GM23248 (cell line): ENCODE measurements around the gene SIK3. TPM values are rescaled to one million over a fixed set of nuclear protein-coding genes. Genes with fewer than 3 reads are reported as not detected.

Experiments
- DNase-seq: peaks from one replicate; pipeline ENCODE4 v3.0.0-alpha.2; 2015
- H2AFZ ChIP-seq: fragments of 200-600 bp; sonication (generic); 2 replicates; pipeline ENCODE4 v1.6.1; 2016; ENCODE audit warnings: antibody characterized with exemption
- H3F3A ChIP-seq: fragments of 200-600 bp; sonication (generic); 2 replicates; pipeline ENCODE4 v1.6.1; 2016; ENCODE audit warnings: mild to moderate bottlenecking, antibody characterized with exemption, mixed run types; ENCODE audit not compliant: insufficient read depth
- H3K27ac ChIP-seq: fragments of 200-600 bp; sonication (generic); 2 replicates; pipeline ENCODE4 v1.5.1; 2016; ENCODE audit warnings: mild to moderate bottlenecking
- H3K27me3 ChIP-seq: fragments of 200-600 bp; sonication (generic); replicated peaks from 2 replicates; pipeline ENCODE4 v1.6.1; 2016; ENCODE audit warnings: mild to moderate bottlenecking; ENCODE audit not compliant: insufficient read depth
- H3K36me3 ChIP-seq: fragments of 200-600 bp; sonication (generic); 2 replicates; pipeline ENCODE4 v1.6.1; 2016; ENCODE audit warnings: low read depth, mild to moderate bottlenecking
- H3K4me1 ChIP-seq: fragments of 200-600 bp; sonication (generic); 2 replicates; pipeline ENCODE4 v1.6.1; 2016; ENCODE audit warnings: mild to moderate bottlenecking; ENCODE audit not compliant: insufficient read depth
- H3K4me2 ChIP-seq: fragments of 200-600 bp; sonication (generic); one replicate; pipeline ENCODE4 v1.6.1; 2016; ENCODE audit warnings: mild to moderate bottlenecking; ENCODE audit not compliant: unreplicated experiment
- H3K4me3 ChIP-seq: fragments of 200-600 bp; sonication (generic); 2 replicates; pipeline ENCODE4 v1.5.1; 2016; ENCODE audit warnings: mild to moderate bottlenecking
- H3K79me2 ChIP-seq: fragments of 200-600 bp; sonication (generic); 2 replicates; pipeline ENCODE4 v1.6.1; 2016; ENCODE audit warnings: mild to moderate bottlenecking; ENCODE audit not compliant: insufficient read depth
- H3K9ac ChIP-seq: fragments of 200-600 bp; sonication (generic); 2 replicates; pipeline ENCODE4 v1.6.1; 2016; ENCODE audit warnings: mild to moderate bottlenecking
- H3K9me2 ChIP-seq: fragments of 200-600 bp; sonication (generic); 2 replicates; pipeline ENCODE4 v1.6.1; 2016; ENCODE audit warnings: mixed run types, mild to moderate bottlenecking, moderate library complexity; ENCODE audit not compliant: insufficient read depth
- H3K9me3 ChIP-seq: fragments of 200-600 bp; sonication (generic); one replicate; pipeline ENCODE4 v1.6.1; 2017; ENCODE audit warnings: low read depth
- H4K20me1 ChIP-seq: fragments of 200-600 bp; sonication (generic); 2 replicates; pipeline ENCODE4 v1.6.0; 2016; ENCODE audit not compliant: insufficient read depth
- EZH2 ChIP-seq: fragments of 200-600 bp; sonication (generic); IDR thresholded peaks from 2 replicates; pipeline ENCODE4 v1.6.1; 2018; ENCODE audit warnings: antibody characterized with exemption, mild to moderate bottlenecking; ENCODE audit not compliant: insufficient read depth, poor library complexity, severe bottlenecking
- EZH2phosphoT487 ChIP-seq: fragments of 200-600 bp; sonication (generic); IDR thresholded peaks from 2 replicates; pipeline ENCODE4 v1.6.1; 2018; ENCODE audit warnings: antibody characterized with exemption, moderate library complexity, mild to moderate bottlenecking, low read depth; ENCODE audit not compliant: insufficient read depth
- WGBS, 2 experiments: methylation state at CpG; one replicate each; pipeline ENCODE4 v1.1.6; 2015 to 2017; ENCODE audit warnings: low lambda C conversion rate in 2 of 2, low coverage in 1 of 2; ENCODE audit errors: missing lambda C conversion rate in 2 of 2; 5-methylcytosine and 5-hydroxymethylcytosine counted together
- in situ Hi-C: fragments of 300-500 bp; cut with MboI; formaldehyde crosslinking; loops from 2 replicates; pipeline ENCODE4 v1.15.0; 2020
- polyA plus RNA-seq: library from polyadenylated mRNA; unstranded; fragments of >200 nt; fragmentation: Nextera tagmentation; extraction: Ambion mirVana; gene quantifications from 2 replicates; pipeline ENCODE4 v1.2.1, GENCODE V29; 2016
- total RNA-seq: library from RNA; depleted of rRNA; stranded (reverse); fragments of >200 nt; shearing (Covaris generic); gene quantifications from 2 replicates; pipeline ENCODE4 v1.2.3, GENCODE V29; 2014

SIK3 gene
- total and polyA plus RNA-seq, 2 experiments from 2014 or later: 4.2 to 15.5 TPM

DNA sequence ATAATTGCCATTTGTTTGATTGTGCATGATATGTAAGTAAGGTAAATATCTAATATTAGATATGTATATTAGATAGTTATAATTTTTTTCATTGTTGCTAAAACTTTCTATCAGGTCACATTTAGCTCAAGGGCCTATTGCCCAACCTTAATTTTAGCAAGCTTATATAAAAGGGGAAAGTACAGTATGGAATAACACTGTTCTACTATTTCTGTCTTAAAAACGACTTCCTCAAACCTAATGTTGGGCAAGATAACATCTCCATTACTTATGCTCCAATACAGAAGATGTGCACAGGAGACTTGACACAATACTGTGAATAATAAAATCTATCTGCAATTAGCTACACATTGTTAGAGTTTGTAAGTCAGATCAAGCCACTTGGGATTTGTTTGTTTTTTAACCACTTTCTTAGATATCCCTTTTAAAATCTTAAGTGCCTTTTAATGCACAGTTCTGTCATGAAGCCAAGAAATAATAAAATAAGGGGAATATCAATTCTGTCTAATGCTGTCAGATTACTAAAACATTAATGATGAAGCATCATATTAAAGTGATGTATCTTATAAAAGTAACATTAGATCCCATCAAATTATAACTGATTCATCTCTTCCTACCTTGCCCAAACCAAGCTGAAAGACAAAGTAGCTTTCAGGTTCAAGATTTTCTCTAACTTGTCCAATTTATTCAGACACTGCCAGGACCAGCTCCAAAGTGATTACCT is 98.1 kb downstream of the SIK3 start:
- 45 to 59% methylated on average over 1 of the region's 1 CpG for WGBS, 2 experiments
- no peaks in the 10 kb centered on the region for H3K9me3 ChIP-seq
- H3K36me3 ChIP-seq: no peaks in the 10 kb centered on the region
- TF ChIP-seq EZH2phosphoT487: no peak
- no peak for TF ChIP-seq EZH2
- no peak for DNase-seq
- H3K4me2 ChIP-seq: no peak overlapping the region
- no peaks in the 10 kb centered on the region for H3K4me1 ChIP-seq
- no peak overlapping the region for H2AFZ ChIP-seq
- no peaks in the 10 kb centered on the region for H3K9me2 ChIP-seq
- peaks cover 3% of the 10 kb centered on the region; the same call in 1 of the 2 replicates for H4K20me1 ChIP-seq
- no peaks in the 10 kb centered on the region for H3F3A ChIP-seq
- H3K79me2 ChIP-seq: peaks cover 81% of the 10 kb centered on the region
- H3K9ac ChIP-seq: no peak overlapping the region
- H3K27ac ChIP-seq: no peak overlapping the region
- in situ Hi-C loops: no loop called here
- no peak overlapping the region for H3K4me3 ChIP-seq
- H3K27me3 ChIP-seq: no peaks in the 10 kb centered on the region

DNA sequence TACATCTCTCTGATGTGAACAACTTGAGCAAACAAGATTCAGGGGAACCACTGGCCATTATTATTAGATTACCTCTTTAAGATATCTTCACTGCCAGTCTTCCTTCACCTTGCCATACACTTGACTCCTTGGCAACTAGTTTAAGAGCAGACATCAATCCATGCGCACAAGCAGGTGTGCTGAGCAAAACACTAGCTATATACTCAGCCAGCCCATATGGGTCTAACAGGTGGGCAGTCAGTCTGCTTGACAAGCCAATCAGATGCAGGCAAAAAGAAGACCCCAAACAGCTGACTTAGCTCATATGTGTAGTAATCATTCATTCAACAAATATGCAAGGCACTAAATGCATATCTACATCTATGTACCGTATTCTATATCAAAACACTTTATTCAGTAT is 101.2 kb downstream of the SIK3 start:
- DNase-seq: no peak
- Histone ChIP-seq H3K79me2 (peaks cover 85% of the 10 kb centered on the region), H3K9ac (no peak overlapping the region), H3K27me3 (no peaks in the 10 kb centered on the region), H3K4me2 (no peak overlapping the region), H3F3A (no peaks in the 10 kb centered on the region), H3K27ac (no peak overlapping the region), H2AFZ (no peak overlapping the region), H3K36me3 (no peaks in the 10 kb centered on the region), H3K4me3 (no peak overlapping the region), H3K9me2 (no peaks in the 10 kb centered on the region), H4K20me1 (peaks cover 3% of the 10 kb centered on the region; the same call in 1 of the 2 replicates), H3K9me3 (no peaks in the 10 kb centered on the region), H3K4me1 (no peaks in the 10 kb centered on the region)
- in situ Hi-C loops: no loop called here
- 94 to 99% methylated on average over 2 of the region's 2 CpGs for WGBS, 2 experiments
- TF ChIP-seq EZH2: no peak
- no peak for TF ChIP-seq EZH2phosphoT487

DNA sequence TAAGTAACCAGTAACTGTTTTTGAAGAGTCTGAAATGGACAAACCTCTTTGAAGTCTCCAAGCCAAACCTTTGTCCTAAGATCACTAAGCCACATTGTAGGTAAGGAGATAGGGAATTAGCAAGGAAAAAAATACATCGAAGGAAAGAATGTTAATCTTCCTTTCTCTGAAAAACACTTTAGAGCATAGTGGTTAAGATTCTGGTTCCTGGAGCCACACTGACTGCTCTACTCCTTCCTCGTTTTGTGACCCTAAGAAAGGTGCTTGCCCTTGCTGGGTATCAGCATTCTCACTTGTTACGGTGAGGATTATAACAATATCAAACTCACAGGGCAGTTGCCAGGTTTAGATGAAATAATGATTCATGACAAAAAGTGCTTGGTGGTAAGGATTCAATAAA is 104.0 kb downstream of the SIK3 start:
- 89 to 99% methylated on average over 3 of the region's 3 CpGs for WGBS, 2 experiments
- H4K20me1 ChIP-seq: peaks cover 3% of the 10 kb centered on the region; the same call in 1 of the 2 replicates
- no peak overlapping the region for H3K27ac ChIP-seq
- no peak overlapping the region for H3K9ac ChIP-seq
- peaks cover 87% of the 10 kb centered on the region for H3K79me2 ChIP-seq
- TF ChIP-seq EZH2phosphoT487 (no peak), EZH2 (no peak)
- H3K4me3 ChIP-seq: no peak overlapping the region
- no peaks in the 10 kb centered on the region for H3F3A ChIP-seq
- peaks cover 12% of the 10 kb centered on the region for H3K4me1 ChIP-seq
- no peaks in the 10 kb centered on the region for H3K9me2 ChIP-seq
- H2AFZ ChIP-seq: no peak overlapping the region
- H3K27me3 ChIP-seq: no peaks in the 10 kb centered on the region
- DNase-seq: no peak
- in situ Hi-C loops: no loop called here
- no peak overlapping the region for H3K4me2 ChIP-seq
- H3K9me3 ChIP-seq: no peaks in the 10 kb centered on the region
- H3K36me3 ChIP-seq: no peaks in the 10 kb centered on the region

DNA sequence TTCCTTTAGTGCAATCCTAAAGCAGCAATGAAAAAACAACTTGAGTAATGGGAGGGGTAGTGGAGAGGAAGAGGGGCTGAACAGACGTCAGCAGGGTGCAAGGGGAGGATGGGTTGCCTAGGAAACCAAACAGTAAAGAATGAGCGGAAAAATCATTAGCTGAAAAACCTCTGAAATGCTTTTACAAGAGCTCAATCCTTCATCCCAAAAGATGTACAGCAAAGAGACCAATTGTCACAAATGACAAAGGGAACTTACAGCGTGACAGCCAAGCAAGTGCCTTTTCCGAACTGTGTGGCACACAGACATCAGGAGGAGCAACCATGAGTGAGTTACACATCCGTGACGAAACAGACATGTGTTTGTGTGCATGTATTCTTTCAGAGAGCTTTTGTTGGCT is 104.6 kb downstream of the SIK3 start:
- Histone ChIP-seq H3K4me3 (no peak overlapping the region), H3K36me3 (no peaks in the 10 kb centered on the region), H3K9me2 (no peaks in the 10 kb centered on the region), H3K9ac (no peak overlapping the region), H2AFZ (no peak overlapping the region), H3K4me2 (no peak overlapping the region), H3K79me2 (peaks cover 86% of the 10 kb centered on the region), H3K27me3 (no peaks in the 10 kb centered on the region), H3K27ac (no peak overlapping the region), H3F3A (no peaks in the 10 kb centered on the region), H3K9me3 (no peaks in the 10 kb centered on the region), H3K4me1 (peaks cover 13% of the 10 kb centered on the region), H4K20me1 (no peaks in the 10 kb centered on the region; the same call in 1 of the 2 replicates)
- DNase-seq: no peak
- 80% methylated on average over 6 of the region's 6 CpGs for WGBS, 2 experiments
- in situ Hi-C loops: no loop called here
- TF ChIP-seq EZH2 (no peak), EZH2phosphoT487 (no peak)
